ENCODE measurements around the gene ZNF789.
A peak's percentile ranks its signal among the peaks of the same experiment; 100 is the strongest.
"Not testable (repeated sequence)": the region's sequence is repeated elsewhere in the genome, so short reads cannot be mapped to it uniquely, and the experiment has no call there.

ZNF789 gene

GRCh38 chr7:99472561-99473314 lies at the start of gene ZNF789:
Gene ZNF789, plus strand, starts transcription at chr7:99472890. Its CDS starts 3,567 bp downstream, at chr7:99476457.
- DNase-seq, result peak; percentile 99

- no peak for DNase-seq
These were observed 47.6 kb upstream of the ZNF789 start for GRCh38 chr7:99424932-99425730.

- no peak for DNase-seq
These were observed 43.6 kb upstream of the ZNF789 start for GRCh38 chr7:99428972-99429566.

GRCh38 chr7:99429756-99430155 lies 42.9 kb upstream of the ZNF789 start:
- no peak for DNase-seq

GRCh38 chr7:99431756-99432540 lies 40.7 kb upstream of the ZNF789 start:
- DNase-seq, result not testable (repeated sequence)

- DNase-seq, result no peak
These were observed 39.5 kb upstream of the ZNF789 start for GRCh38 chr7:99433158-99433557.

- DNase-seq, result no peak
These were observed 34.6 kb upstream of the ZNF789 start for GRCh38 chr7:99437946-99438572.

GRCh38 chr7:99438573-99439480 lies 33.9 kb upstream of the ZNF789 start, which contains the start of the genes CPSF4 and PTCD1:
Gene CPSF4, plus strand, starts transcription at chr7:99438943. Its CDS starts 140 bp downstream, at chr7:99439083.
Gene PTCD1, minus strand, starts transcription at chr7:99438798. Its CDS starts 3,556 bp downstream, at chr7:99435242.
- DNase-seq, result peak; percentile 95

- DNase-seq, result no peak
These were observed 32.5 kb upstream of the ZNF789 start for GRCh38 chr7:99440195-99440594.

- DNase-seq, result no peak
These were observed 26.6 kb upstream of the ZNF789 start for GRCh38 chr7:99446096-99446495.

- DNase-seq, result no peak
These were observed 24.7 kb upstream of the ZNF789 start for GRCh38 chr7:99447943-99448342.

GRCh38 chr7:99448855-99449254 lies 23.8 kb upstream of the ZNF789 start:
- DNase-seq, result no peak

- no peak for DNase-seq
These were observed 23.4 kb upstream of the ZNF789 start for GRCh38 chr7:99449326-99449725.

GRCh38 chr7:99451936-99452335 lies 20.8 kb upstream of the ZNF789 start:
- DNase-seq, result no peak

- no peak for DNase-seq
These were observed 20.1 kb upstream of the ZNF789 start for GRCh38 chr7:99452541-99452940.

- DNase-seq, result no peak
These were observed 19.6 kb upstream of the ZNF789 start for GRCh38 chr7:99453105-99453504.

- DNase-seq, result no peak
These were observed 16.8 kb upstream of the ZNF789 start for GRCh38 chr7:99455874-99456273.

GRCh38 chr7:99456288-99456687 lies 16.4 kb upstream of the ZNF789 start:
- DNase-seq, result no peak

- DNase-seq, result no peak
These were observed 15.5 kb upstream of the ZNF789 start for GRCh38 chr7:99457050-99457649.

GRCh38 chr7:99457650-99458493 lies 14.8 kb upstream of the ZNF789 start:
- no peak for DNase-seq

Data from stimulated activated CD4-positive, alpha-beta T cell treated with anti-CD3 and anti-CD28 coated beads, Interleukin-1b, Interleukin-23, amount 100 ng/mL, for 48 hours (primary cell).